ENCODE results near the gene ZBTB49.

Gene ZBTB49

GRCh38 chr4:4315461-4316149 is 25.6 kb downstream of the ZBTB49 start:
- Histone ChIP-seq H3K36me3 (peaks cover 28% of the 10 kb centered on the region), H3K27ac (no peak overlapping the region), H3K9me3 (ENCODE audit: severe bottlenecking) (no peaks in the 10 kb centered on the region), H3K27me3 (ENCODE audit: insufficient read depth, low read depth, severe bottlenecking) (no peaks in the 10 kb centered on the region), H3K4me3 (ENCODE audit: low read depth, low read length) (no peak overlapping the region)
- no peak for DNase-seq
- TF ChIP-seq, protein P1, sequence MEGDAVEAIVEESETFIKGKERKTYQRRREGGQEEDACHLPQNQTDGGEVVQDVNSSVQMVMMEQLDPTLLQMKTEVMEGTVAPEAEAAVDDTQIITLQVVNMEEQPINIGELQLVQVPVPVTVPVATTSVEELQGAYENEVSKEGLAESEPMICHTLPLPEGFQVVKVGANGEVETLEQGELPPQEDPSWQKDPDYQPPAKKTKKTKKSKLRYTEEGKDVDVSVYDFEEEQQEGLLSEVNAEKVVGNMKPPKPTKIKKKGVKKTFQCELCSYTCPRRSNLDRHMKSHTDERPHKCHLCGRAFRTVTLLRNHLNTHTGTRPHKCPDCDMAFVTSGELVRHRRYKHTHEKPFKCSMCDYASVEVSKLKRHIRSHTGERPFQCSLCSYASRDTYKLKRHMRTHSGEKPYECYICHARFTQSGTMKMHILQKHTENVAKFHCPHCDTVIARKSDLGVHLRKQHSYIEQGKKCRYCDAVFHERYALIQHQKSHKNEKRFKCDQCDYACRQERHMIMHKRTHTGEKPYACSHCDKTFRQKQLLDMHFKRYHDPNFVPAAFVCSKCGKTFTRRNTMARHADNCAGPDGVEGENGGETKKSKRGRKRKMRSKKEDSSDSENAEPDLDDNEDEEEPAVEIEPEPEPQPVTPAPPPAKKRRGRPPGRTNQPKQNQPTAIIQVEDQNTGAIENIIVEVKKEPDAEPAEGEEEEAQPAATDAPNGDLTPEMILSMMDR (IDR thresholded peaks at IDR 0.05; ENCODE audit: low read depth, low read length) = no peak

DNA sequence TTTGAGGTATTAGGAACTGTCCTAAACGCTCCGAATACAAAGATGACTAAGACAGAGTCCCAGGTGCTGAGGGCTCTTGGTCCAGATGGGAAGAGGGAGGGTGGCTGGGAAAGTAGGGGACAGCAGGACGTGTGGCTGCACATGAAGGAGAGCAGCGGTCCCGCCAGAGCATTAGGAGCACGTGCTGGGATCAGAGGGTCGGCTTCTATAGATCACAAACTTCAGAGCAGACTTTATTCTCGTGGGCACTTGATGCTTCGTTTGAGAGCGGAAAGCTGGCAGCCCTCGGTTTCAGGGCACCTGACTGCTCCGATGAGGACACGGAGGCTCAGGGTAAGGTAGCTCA is 26.1 kb downstream of the ZBTB49 start:
- no peak for DNase-seq
- peaks cover 31% of the 10 kb centered on the region for H3K36me3 ChIP-seq
- H3K4me3 ChIP-seq (ENCODE audit: low read depth, low read length) = no peak overlapping the region
- H3K9me3 ChIP-seq (ENCODE audit: severe bottlenecking) = no peaks in the 10 kb centered on the region
- TF ChIP-seq, protein P1 (IDR thresholded peaks at IDR 0.05; ENCODE audit: low read depth, low read length) = no peak
- H3K27me3 ChIP-seq (ENCODE audit: insufficient read depth, low read depth, severe bottlenecking) = no peaks in the 10 kb centered on the region
- no peak overlapping the region for H3K27ac ChIP-seq

GRCh38 chr4:4317496-4318232 is 27.6 kb downstream of the ZBTB49 start:
- H3K4me3 ChIP-seq (ENCODE audit: low read depth, low read length) = no peak overlapping the region
- no peak overlapping the region for H3K27ac ChIP-seq
- TF ChIP-seq, protein P1 (IDR thresholded peaks at IDR 0.05; ENCODE audit: low read depth, low read length) = no peak
- H3K27me3 ChIP-seq (ENCODE audit: insufficient read depth, low read depth, severe bottlenecking) = no peaks in the 10 kb centered on the region
- H3K36me3 ChIP-seq = peaks cover 29% of the 10 kb centered on the region
- H3K9me3 ChIP-seq (ENCODE audit: severe bottlenecking) = no peaks in the 10 kb centered on the region
- DNase-seq = no peak

DNA sequence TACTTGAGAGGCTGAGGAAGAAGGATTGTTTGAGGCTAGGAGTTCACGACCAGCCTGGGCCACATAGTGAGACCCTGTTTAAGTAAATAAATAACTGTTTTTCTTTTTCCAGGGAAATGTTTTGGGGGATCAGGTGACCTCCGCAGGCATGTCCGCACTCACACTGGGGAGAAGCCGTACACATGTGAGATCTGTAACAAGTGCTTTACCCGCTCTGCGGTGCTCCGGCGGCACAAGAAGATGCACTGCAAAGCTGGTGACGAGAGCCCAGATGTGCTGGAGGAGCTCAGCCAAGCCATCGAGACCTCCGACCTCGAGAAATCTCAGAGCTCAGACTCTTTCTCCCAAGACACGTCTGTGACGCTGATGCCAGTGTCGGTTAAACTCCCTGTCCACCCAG is 30.5 kb downstream of the ZBTB49 start:
- Histone ChIP-seq H3K36me3 (peaks cover 16% of the 10 kb centered on the region), H3K27me3 (ENCODE audit: insufficient read depth, low read depth, severe bottlenecking) (no peaks in the 10 kb centered on the region), H3K27ac (no peak overlapping the region), H3K9me3 (ENCODE audit: severe bottlenecking) (no peaks in the 10 kb centered on the region), H3K4me3 (ENCODE audit: low read depth, low read length) (no peak overlapping the region)
- TF ChIP-seq, protein P1 (IDR thresholded peaks at IDR 0.05; ENCODE audit: low read depth, low read length) = no peak
- DNase-seq = no peak

GRCh38 chr4:4320951-4321714 is 31.1 kb downstream of the ZBTB49 start:
- TF ChIP-seq, protein P1 (IDR thresholded peaks at IDR 0.05; ENCODE audit: low read depth, low read length) = no peak
- no peaks in the 10 kb centered on the region for H3K27me3 ChIP-seq (ENCODE audit: insufficient read depth, low read depth, severe bottlenecking)
- no peak overlapping the region for H3K27ac ChIP-seq
- DNase-seq = no peak
- peaks cover 11% of the 10 kb centered on the region for H3K36me3 ChIP-seq
- H3K9me3 ChIP-seq (ENCODE audit: severe bottlenecking) = no peaks in the 10 kb centered on the region
- H3K4me3 ChIP-seq (ENCODE audit: low read depth, low read length) = no peak overlapping the region
